IMR-90 (cell line): Measurements from ENCODE around the gene GDI2. TPM values are rescaled to one million over a fixed set of nuclear protein-coding genes. Genes with fewer than 3 reads are reported as not detected.

Source experiments
- ATAC-seq: fragments of 200-7000 bp; cut with Tn5 transposase; 2 replicates; pipeline ENCODE4 v1.9.1; 2020; ENCODE audit warnings: low read depth, mild to moderate bottlenecking, moderate library complexity
- BruUV-seq: library from RNA; stranded (reverse); fragments of 400-500 nt; replicated peaks from 2 replicates; lab custom pipeline; 2021; lab: Mats Ljungman, UMichigan
- CTCF ChIA-PET: fragments of 300-600 bp; formaldehyde crosslinking; extraction: SDS; loops from one replicate; lab custom pipeline; 2021; ENCODE audit warnings: antibody characterized with exemption; lab: Yijun Ruan, JAX
- POLR2A ChIA-PET: fragments of 300-600 bp; sonication (Branson Sonifier 250); formaldehyde crosslinking; loops from one replicate; lab custom pipeline; 2022; ENCODE audit warnings: antibody characterized with exemption; ENCODE audit not compliant: unreplicated experiment; lab: Charles Lee
- DNase-seq: peaks from one replicate; pipeline ENCODE4 v3.0.0; 2013
- H2AFZ ChIP-seq: replicated peaks from 2 replicates; pipeline ENCODE3; 2013; ENCODE audit warnings: low read length, mild to moderate bottlenecking; ENCODE audit not compliant: poor library complexity
- H2AK5ac ChIP-seq: 2 replicates; pipeline ENCODE4 v1.6.1; 2013; ENCODE audit warnings: low read depth, low read length, inconsistent platforms
- H2AK9ac ChIP-seq: replicated peaks from 2 replicates; pipeline ENCODE3; 2013; ENCODE audit warnings: mild to moderate bottlenecking, low read depth, low read length, moderate library complexity; ENCODE audit not compliant: poor library complexity
- H2BK120ac ChIP-seq: 2 replicates; pipeline ENCODE4 v1.6.1; 2013; ENCODE audit warnings: low read depth, low read length, inconsistent platforms
- H2BK15ac ChIP-seq: 3 replicates; pipeline ENCODE4 v1.6.1; 2013; ENCODE audit warnings: low read depth, low read length, inconsistent platforms
- H2BK20ac ChIP-seq: 2 replicates; pipeline ENCODE4 v1.6.1; 2013; ENCODE audit warnings: low read depth, mild to moderate bottlenecking, inconsistent platforms, low read length, moderate library complexity
- H2BK5ac ChIP-seq: 2 replicates; pipeline ENCODE4 v1.6.1; 2013; ENCODE audit warnings: mild to moderate bottlenecking, low read depth, low read length, inconsistent platforms; ENCODE audit not compliant: poor library complexity, severe bottlenecking
- H3K14ac ChIP-seq: replicated peaks from 2 replicates; pipeline ENCODE4 v1.6.1; 2013; ENCODE audit warnings: low read depth, low read length, inconsistent platforms
- H3K18ac ChIP-seq: 2 replicates; pipeline ENCODE4 v1.6.1; 2013; ENCODE audit warnings: low read depth, low read length, control low read depth
- H3K23ac ChIP-seq: 2 replicates; pipeline ENCODE4 v1.6.1; 2013; ENCODE audit warnings: low read depth, low read length, inconsistent platforms
- H3K27ac ChIP-seq: 2 replicates; pipeline ENCODE4 v1.5.1; 2013; ENCODE audit warnings: mild to moderate bottlenecking, control low read depth, low read length; ENCODE audit not compliant: insufficient read depth
- H3K27me3 ChIP-seq: 2 replicates; pipeline ENCODE4 v1.6.1; 2013; ENCODE audit warnings: low read length; ENCODE audit not compliant: control insufficient read depth, insufficient read depth
- H3K36me3 ChIP-seq: 2 replicates; pipeline ENCODE4 v1.6.1; 2013; ENCODE audit warnings: low read length, mixed read lengths; ENCODE audit not compliant: control insufficient read depth, insufficient read depth
- H3K4ac ChIP-seq: 2 replicates; pipeline ENCODE4 v1.6.1; 2013; ENCODE audit warnings: low read depth, low read length, inconsistent platforms
- H3K4me1 ChIP-seq: 2 replicates; pipeline ENCODE4 v1.6.1; 2013; ENCODE audit warnings: low read length, mixed read lengths; ENCODE audit not compliant: control insufficient read depth, insufficient read depth
- H3K4me2 ChIP-seq: 2 replicates; pipeline ENCODE4 v1.6.1; 2013; ENCODE audit warnings: low read depth, mild to moderate bottlenecking, control low read depth, low read length, moderate library complexity
- H3K4me3 ChIP-seq: 2 replicates; pipeline ENCODE4 v1.5.1; 2013; ENCODE audit warnings: low read depth, mild to moderate bottlenecking, control low read depth, low read length, moderate library complexity; ENCODE audit not compliant: insufficient read depth
- H3K56ac ChIP-seq: 2 replicates; pipeline ENCODE4 v1.6.1; 2013; ENCODE audit warnings: low read length, inconsistent platforms; ENCODE audit not compliant: insufficient read depth; ENCODE audit errors: extremely low read depth
- H3K79me1 ChIP-seq, 2 experiments: 2 replicates each; pipeline ENCODE4 v1.6.1; 2013; ENCODE audit warnings: low read length in 2 of 2, inconsistent platforms in 1 of 2, low read depth in 1 of 2
- H3K9ac ChIP-seq: 2 replicates; pipeline ENCODE4 v1.6.1; 2013; ENCODE audit warnings: low read depth, low read length, control low read depth
- H3K9me1 ChIP-seq: 2 replicates; pipeline ENCODE4 v1.6.1; 2013; ENCODE audit warnings: low read length, inconsistent platforms; ENCODE audit not compliant: insufficient read depth
- H3K9me3 ChIP-seq: 2 replicates; pipeline ENCODE4 v1.6.1; 2013; ENCODE audit warnings: low read length; ENCODE audit not compliant: control insufficient read depth, insufficient read depth
- H4K20me1 ChIP-seq: 2 replicates; pipeline ENCODE4 v1.6.1; 2013; ENCODE audit warnings: low read length, inconsistent platforms; ENCODE audit not compliant: insufficient read depth
- H4K5ac ChIP-seq: 2 replicates; pipeline ENCODE4 v1.6.1; 2013; ENCODE audit warnings: mild to moderate bottlenecking, low read depth, low read length, control low read depth
- H4K8ac ChIP-seq, 2 experiments: 2 replicates each; pipeline ENCODE4 v1.6.1; 2013; ENCODE audit warnings: low read depth in 2 of 2, low read length in 2 of 2, control low read depth in 1 of 2, inconsistent platforms in 1 of 2
- H4K91ac ChIP-seq: 2 replicates; pipeline ENCODE4 v1.6.1; 2013; ENCODE audit warnings: low read depth, low read length, inconsistent platforms; ENCODE audit not compliant: insufficient read depth
- FOS ChIP-seq: fragments of 150-350 bp; IDR thresholded peaks from 2 replicates; pipeline ENCODE4 v1.6.1; 2016; ENCODE audit warnings: low read depth, low read length
- MAZ ChIP-seq: IDR thresholded peaks from 2 replicates; pipeline ENCODE4 v1.6.1; 2012; ENCODE audit warnings: low read depth, mild to moderate bottlenecking, low read length, improper control_type of control experiment, moderate library complexity, borderline replicate concordance
- MXI1 ChIP-seq: IDR thresholded peaks from 2 replicates; pipeline ENCODE4 v1.6.1; 2012; ENCODE audit warnings: low read depth, mild to moderate bottlenecking, low read length, moderate library complexity, borderline replicate concordance
- NFE2L2 ChIP-seq: fragments of 150-350 bp; IDR thresholded peaks from 2 replicates; pipeline ENCODE4 v1.6.1; 2016; ENCODE audit warnings: low read depth, mild to moderate bottlenecking, low read length
- POLR2A ChIP-seq: IDR thresholded peaks from 2 replicates; pipeline ENCODE4 v1.6.1; 2012; ENCODE audit warnings: mild to moderate bottlenecking, low read depth, low read length
- RAD21 ChIP-seq: IDR thresholded peaks from 2 replicates; pipeline ENCODE4 v1.6.1; 2012; ENCODE audit warnings: low read length, improper control_type of control experiment
- RFX5 ChIP-seq: IDR thresholded peaks from 2 replicates; pipeline ENCODE4 v1.8.0; 2012; ENCODE audit warnings: low read depth, mild to moderate bottlenecking, low read length, moderate library complexity
- WGBS, 2 experiments: methylation state at CpG; one replicate each; pipeline versions ENCODE4 v1.1.5 to v1.1.7; 2013; ENCODE audit warnings: missing lambda C conversion rate in 2 of 2; ENCODE audit not compliant: insufficient read length in 1 of 2; ENCODE audit errors: extremely low coverage in 2 of 2; 5-methylcytosine and 5-hydroxymethylcytosine counted together
- dilution Hi-C: fragments of 300-500 bp; cut with HindIII; formaldehyde crosslinking; loops from one replicate; pipeline ENCODE4 v1.14.3; 2018; ENCODE audit warnings: low sequenced_read_pairs; ENCODE audit not compliant: unreplicated experiment
- in situ Hi-C: fragments of 300-500 bp; cut with MboI; formaldehyde crosslinking; loops from 3 replicates; pipeline ENCODE4 v1.14.3; 2019; ENCODE audit warnings: low sequenced_read_pairs, inconsistent platforms, mixed read lengths
- intact Hi-C: fragments of 100-400 bp; cut with micrococcal nuclease; formaldehyde crosslinking; loops from 2 replicates; pipeline ENCODE4 v1.10.0; 2022
- polyA plus RNA-seq, 3 experiments: library from polyadenylated mRNA; depleted of rRNA; stranded (reverse); fragments of >200 nt; gene quantifications; 2 replicates each; pipeline ENCODE4 v1.2.3, GENCODE V29; 2012; ENCODE audit warnings: low replicate concordance in 1 of 3
- total RNA-seq: library from RNA; depleted of rRNA; stranded (reverse); fragments of >200 nt; gene quantifications from 2 replicates; pipeline ENCODE4 v1.2.3, GENCODE V29; 2012
- TF ChIP-seq, protein P1 (sequence below): fragments of 150-350 bp; IDR thresholded peaks from 2 replicates; pipeline ENCODE4 v1.6.1; 2016; ENCODE audit warnings: low read depth, mild to moderate bottlenecking, low read length, moderate library complexity, borderline replicate concordance
- TF ChIP-seq, protein P2 (sequence below): conservative IDR thresholded peaks from 2 replicates; pipeline ENCODE4 v1.5.1; 2012; ENCODE audit warnings: mild to moderate bottlenecking, low read depth, low read length, improper control_type of control experiment
- TF ChIP-seq, protein P3 (sequence below): fragments of 150-350 bp; IDR thresholded peaks from 2 replicates; pipeline ENCODE4 v1.6.1; 2017; ENCODE audit warnings: mild to moderate bottlenecking, antibody characterized with exemption, low read length, low read depth

The GDI2 gene
- total and polyA plus RNA-seq, 2 of the 4 experiments (the other 2 are of a cell fraction) = 171 to 396 TPM

DNA sequence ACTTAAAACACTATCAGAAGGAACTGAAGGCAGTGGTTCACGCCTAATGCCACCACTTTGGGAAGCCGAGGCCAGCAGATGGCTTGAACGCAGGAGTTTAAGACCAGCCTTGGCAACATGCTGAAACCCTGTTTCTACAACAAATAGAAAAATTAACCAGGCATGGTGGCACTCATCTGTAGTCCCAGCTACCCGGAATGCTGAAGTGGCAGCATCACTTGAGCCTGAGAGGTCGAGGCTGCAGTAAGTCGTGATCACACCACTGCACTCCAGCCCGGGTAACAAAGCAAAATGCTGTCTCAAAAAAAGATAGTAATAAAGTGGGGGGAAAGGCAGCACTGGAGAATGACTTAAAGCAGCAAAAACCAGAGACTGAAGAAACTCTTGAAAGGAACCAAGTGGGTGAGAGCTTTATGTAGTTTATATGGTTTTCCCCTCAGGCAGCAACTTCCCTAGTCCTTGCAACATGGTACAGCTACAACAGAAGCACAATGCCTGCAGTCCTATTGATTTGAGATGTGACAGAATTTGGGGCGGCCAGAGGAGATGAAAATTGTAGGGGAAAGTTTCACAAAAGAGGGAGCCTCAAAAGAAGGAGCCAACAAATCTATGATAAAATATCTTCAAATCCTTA is 38.1 kb downstream of the GDI2 start:
- H4K8ac ChIP-seq = no peak overlapping the region
- H3K14ac ChIP-seq = no peak overlapping the region
- H2AFZ ChIP-seq = no peak overlapping the region
- H3K4me2 ChIP-seq = no peak overlapping the region
- no peak overlapping the region for H3K4me3 ChIP-seq
- no peak overlapping the region for H2BK20ac ChIP-seq
- H3K9ac ChIP-seq = no peak overlapping the region
- peaks cover 66% of the 10 kb centered on the region for H4K20me1 ChIP-seq
- H3K36me3 ChIP-seq = peaks cover 25% of the 10 kb centered on the region
- H2AK9ac ChIP-seq = no peak overlapping the region
- in situ Hi-C loops (no loop called here), intact Hi-C loops (no loop called here), dilution Hi-C loops (no loop called here)
- no peak overlapping the region for H3K18ac ChIP-seq
- no peaks in the 10 kb centered on the region for H3K27me3 ChIP-seq
- no peak overlapping the region for H2AK5ac ChIP-seq
- H3K79me1 ChIP-seq = peaks cover 40 to 71% of the 10 kb centered on the region in 2 experiments
- 100% methylated on average over 4 of the region's 8 CpGs; no CpG with 5 or more reads in 1 of the 2 experiments for WGBS, 2 experiments
- peaks cover 25% of the 10 kb centered on the region for H3K9me1 ChIP-seq
- TF ChIP-seq, protein P1, sequence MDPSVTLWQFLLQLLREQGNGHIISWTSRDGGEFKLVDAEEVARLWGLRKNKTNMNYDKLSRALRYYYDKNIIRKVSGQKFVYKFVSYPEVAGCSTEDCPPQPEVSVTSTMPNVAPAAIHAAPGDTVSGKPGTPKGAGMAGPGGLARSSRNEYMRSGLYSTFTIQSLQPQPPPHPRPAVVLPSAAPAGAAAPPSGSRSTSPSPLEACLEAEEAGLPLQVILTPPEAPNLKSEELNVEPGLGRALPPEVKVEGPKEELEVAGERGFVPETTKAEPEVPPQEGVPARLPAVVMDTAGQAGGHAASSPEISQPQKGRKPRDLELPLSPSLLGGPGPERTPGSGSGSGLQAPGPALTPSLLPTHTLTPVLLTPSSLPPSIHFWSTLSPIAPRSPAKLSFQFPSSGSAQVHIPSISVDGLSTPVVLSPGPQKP = no peak
- TF ChIP-seq POLR2A = no peak
- TF ChIP-seq RFX5 = no peak
- no peak for TF ChIP-seq FOS
- no peak for TF ChIP-seq MXI1
- TF ChIP-seq MAZ = no peak
- TF ChIP-seq, protein P2, sequence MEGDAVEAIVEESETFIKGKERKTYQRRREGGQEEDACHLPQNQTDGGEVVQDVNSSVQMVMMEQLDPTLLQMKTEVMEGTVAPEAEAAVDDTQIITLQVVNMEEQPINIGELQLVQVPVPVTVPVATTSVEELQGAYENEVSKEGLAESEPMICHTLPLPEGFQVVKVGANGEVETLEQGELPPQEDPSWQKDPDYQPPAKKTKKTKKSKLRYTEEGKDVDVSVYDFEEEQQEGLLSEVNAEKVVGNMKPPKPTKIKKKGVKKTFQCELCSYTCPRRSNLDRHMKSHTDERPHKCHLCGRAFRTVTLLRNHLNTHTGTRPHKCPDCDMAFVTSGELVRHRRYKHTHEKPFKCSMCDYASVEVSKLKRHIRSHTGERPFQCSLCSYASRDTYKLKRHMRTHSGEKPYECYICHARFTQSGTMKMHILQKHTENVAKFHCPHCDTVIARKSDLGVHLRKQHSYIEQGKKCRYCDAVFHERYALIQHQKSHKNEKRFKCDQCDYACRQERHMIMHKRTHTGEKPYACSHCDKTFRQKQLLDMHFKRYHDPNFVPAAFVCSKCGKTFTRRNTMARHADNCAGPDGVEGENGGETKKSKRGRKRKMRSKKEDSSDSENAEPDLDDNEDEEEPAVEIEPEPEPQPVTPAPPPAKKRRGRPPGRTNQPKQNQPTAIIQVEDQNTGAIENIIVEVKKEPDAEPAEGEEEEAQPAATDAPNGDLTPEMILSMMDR = no peak
- TF ChIP-seq NFE2L2 = no peak
- TF ChIP-seq, protein P3, sequence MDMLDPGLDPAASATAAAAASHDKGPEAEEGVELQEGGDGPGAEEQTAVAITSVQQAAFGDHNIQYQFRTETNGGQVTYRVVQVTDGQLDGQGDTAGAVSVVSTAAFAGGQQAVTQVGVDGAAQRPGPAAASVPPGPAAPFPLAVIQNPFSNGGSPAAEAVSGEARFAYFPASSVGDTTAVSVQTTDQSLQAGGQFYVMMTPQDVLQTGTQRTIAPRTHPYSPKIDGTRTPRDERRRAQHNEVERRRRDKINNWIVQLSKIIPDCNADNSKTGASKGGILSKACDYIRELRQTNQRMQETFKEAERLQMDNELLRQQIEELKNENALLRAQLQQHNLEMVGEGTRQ = no peak
- TF ChIP-seq RAD21 = no peak
- ATAC-seq = no peak
- no peak overlapping the region for H2BK5ac ChIP-seq
- no peak overlapping the region for H2BK15ac ChIP-seq
- no peak overlapping the region for H2BK120ac ChIP-seq
- H3K27ac ChIP-seq = no peak overlapping the region
- no peak overlapping the region for H4K91ac ChIP-seq
- CTCF ChIA-PET = no interaction called here
- H3K4me1 ChIP-seq = peaks cover 13% of the 10 kb centered on the region
- POLR2A ChIA-PET = no interaction called here
- no peak for DNase-seq
- H3K4ac ChIP-seq = no peak overlapping the region
- no peak overlapping the region for H4K5ac ChIP-seq
- no peaks in the 10 kb centered on the region for H3K9me3 ChIP-seq
- no peak overlapping the region for H3K23ac ChIP-seq
- BruUV-seq = no TSS peak
- no peak overlapping the region for H3K56ac ChIP-seq
